K562 (cell line): ENCODE results near the gene GTF3C4. TPM values are rescaled to one million over a fixed set of nuclear protein-coding genes. Genes with fewer than 3 reads are reported as not detected.

Experiments used
- CBFB ChIP-seq: sonication (generic); formaldehyde crosslinking; IDR thresholded peaks from 2 replicates; pipeline ENCODE4 v1.4.0; 2020; ENCODE audit warnings: mild to moderate bottlenecking, missing genetic modification reagents
- FOS ChIP-seq: IDR thresholded peaks from 3 replicates; pipeline ENCODE4 v1.6.1; 2011; ENCODE audit not compliant: insufficient read length; ENCODE audit errors: extremely low read depth
- KLF13 ChIP-seq: fragments of 450-650 bp; IDR thresholded peaks from 2 replicates; pipeline ENCODE4 v1.6.1; 2016; ENCODE audit warnings: missing genetic modification characterization, low read depth, mild to moderate bottlenecking, missing compliant biosample characterization, moderate library complexity, borderline replicate concordance
- POLR2H ChIP-seq: IDR thresholded peaks from 2 replicates; pipeline ENCODE4 v1.6.1; 2016; ENCODE audit warnings: missing genetic modification characterization, low read depth, mild to moderate bottlenecking, control low read depth, missing compliant biosample characterization, moderate library complexity
- ZFP36 ChIP-seq: fragments of 150-350 bp; IDR thresholded peaks from 2 replicates; pipeline ENCODE4 v1.6.1; 2018; ENCODE audit warnings: low read length, low read depth; ENCODE audit not compliant: partially characterized antibody
- ZNF140 ChIP-seq: fragments of 250-450 bp; sonication (Bioruptor Pico); IDR thresholded peaks from 2 replicates; pipeline ENCODE4 v1.8.0; 2021; ENCODE audit warnings: moderate library complexity, mild to moderate bottlenecking, inconsistent platforms
- ZNF217 ChIP-seq: sonication (generic); formaldehyde crosslinking; IDR thresholded peaks from 2 replicates; pipeline ENCODE4 v1.8.0; 2022; ENCODE audit warnings: mild to moderate bottlenecking, missing genetic modification reagents
- ZNF24 ChIP-seq: fragments of 450-650 bp; IDR thresholded peaks from 2 replicates; pipeline ENCODE4 v1.6.1; 2016
- ZNF75A ChIP-seq: fragments of 450-650 bp; formaldehyde crosslinking; IDR thresholded peaks from 2 replicates; pipeline ENCODE4 v1.4.0; 2020; ENCODE audit warnings: mild to moderate bottlenecking
- polyA plus RNA-seq, 8 experiments: library from polyadenylated mRNA; depleted of rRNA in 4 of 8; stranded (reverse) in 5 of 8; unstranded in 3 of 8; fragments of >200 nt; fragmentation: Nextera tagmentation in 2 of 8; fragmentation: Illumina TruSeq in 1 of 8; extraction: Ambion mirVana in 2 of 8; extraction: Trizol in 1 of 8; gene quantifications; 2 replicates each; pipeline versions ENCODE4 v1.2.1 to v1.2.3, GENCODE V29; 2011 to 2014; ENCODE audit warnings: inconsistent platforms in 1 of 8, missing spikeins in 1 of 8
- total RNA-seq, 7 experiments: library from RNA; depleted of rRNA in 6 of 7; stranded (reverse); fragments of >200 nt in 6 of 7; fragmentation: Illumina TruSeq in 2 of 7; extraction: Trizol in 2 of 7; gene quantifications; 2 replicates each; pipeline versions ENCODE4 v1.2.1 to v1.2.3, GENCODE V29; 2011 to 2021; ENCODE audit warnings: low replicate concordance in 1 of 7

GTF3C4 gene
- total and polyA plus RNA-seq, 9 of the 15 experiments (the other 6 are each of a cell fraction or from before 2014, with no cell fraction given) = 3.9 to 20.0 (median 12.2) TPM

GRCh38 chr9:132743931-132744479, 73.7 kb downstream of the GTF3C4 start (continued):
- no peak for TF ChIP-seq ZNF140 (CRISPR knock-in tag)
- no peak for TF ChIP-seq POLR2H (tag)
- TF ChIP-seq KLF13 (tag) = no peak
- no peak for TF ChIP-seq ZNF75A (CRISPR knock-in tag)
- no peak for TF ChIP-seq FOS
- TF ChIP-seq ZNF24 = no peak
- no peak for TF ChIP-seq ZFP36
- TF ChIP-seq CBFB (CRISPR knock-in tag) = no peak
- TF ChIP-seq ZNF217 = no peak
- TF ChIP-seq, all 486 proteins: peak for 0

Other genes starting within 250 kb of the GTF3C4 start
- gene BARHL1, start 87.9 kb upstream of the GTF3C4 start, total RNA-seq (2014; rRNA removed) = not detected in 2 replicates
- not detected in 2 replicates for gene BARHL1, start 87.9 kb upstream of the GTF3C4 start, total RNA-seq (2014; rRNA removed; fragmentation: Illumina TruSeq; extraction: Trizol)
- gene BARHL1, start 87.9 kb upstream of the GTF3C4 start, total RNA-seq (2015; rRNA removed; fragmentation: Illumina TruSeq; extraction: Trizol) = not detected in 2 replicates
- gene BARHL1, start 87.9 kb upstream of the GTF3C4 start, total RNA-seq (2021) = not detected in 2 replicates
- not detected in 2 replicates for gene BARHL1, start 87.9 kb upstream of the GTF3C4 start, polyA plus RNA-seq (2011; rRNA removed)
- gene BARHL1, start 87.9 kb upstream of the GTF3C4 start, polyA plus RNA-seq (2014; fragmentation: Illumina TruSeq; extraction: Trizol) = not detected in 2 replicates
- gene BARHL1, start 87.9 kb upstream of the GTF3C4 start, polyA plus RNA-seq (2014; fragmentation: Nextera tagmentation; extraction: Ambion mirVana) = not detected
- gene BARHL1, start 87.9 kb upstream of the GTF3C4 start, polyA plus RNA-seq (2014; rRNA removed) = not detected in 2 replicates
- 14.5 and 19.0 TPM in 2 replicates for gene DDX31, start 481 bp upstream of the GTF3C4 start, total RNA-seq (2014; rRNA removed)
- 18.4 and 19.1 TPM in 2 replicates for gene DDX31, start 481 bp upstream of the GTF3C4 start, total RNA-seq (2014; rRNA removed; fragmentation: Illumina TruSeq; extraction: Trizol)
- gene DDX31, start 481 bp upstream of the GTF3C4 start, total RNA-seq (2015; rRNA removed; fragmentation: Illumina TruSeq; extraction: Trizol) = 23.1 and 23.9 TPM in 2 replicates
- gene DDX31, start 481 bp upstream of the GTF3C4 start, total RNA-seq (2021) = 23.9 and 26.4 TPM in 2 replicates
- 19.8 and 24.6 TPM in 2 replicates for gene DDX31, start 481 bp upstream of the GTF3C4 start, polyA plus RNA-seq (2011; rRNA removed)
- 19.5 and 22.6 TPM in 2 replicates for gene DDX31, start 481 bp upstream of the GTF3C4 start, polyA plus RNA-seq (2014; fragmentation: Illumina TruSeq; extraction: Trizol)
- gene DDX31, start 481 bp upstream of the GTF3C4 start, polyA plus RNA-seq (2014; fragmentation: Nextera tagmentation; extraction: Ambion mirVana) = 10 to 100 TPM; 11.9 to 18.7 TPM
- 19.9 and 22.2 TPM in 2 replicates for gene DDX31, start 481 bp upstream of the GTF3C4 start, polyA plus RNA-seq (2014; rRNA removed)
- gene AK8, start 207.8 kb downstream of the GTF3C4 start, total RNA-seq (2014; rRNA removed) = not detected in 2 replicates
- not detected in 2 replicates for gene AK8, start 207.8 kb downstream of the GTF3C4 start, total RNA-seq (2014; rRNA removed; fragmentation: Illumina TruSeq; extraction: Trizol)
- not detected in 2 replicates for gene AK8, start 207.8 kb downstream of the GTF3C4 start, total RNA-seq (2015; rRNA removed; fragmentation: Illumina TruSeq; extraction: Trizol)
- gene AK8, start 207.8 kb downstream of the GTF3C4 start, total RNA-seq (2021) = not detected in 2 replicates
- 0.03 TPM in 1 of 2 replicates, not detected in the other for gene AK8, start 207.8 kb downstream of the GTF3C4 start, polyA plus RNA-seq (2011; rRNA removed)
- gene AK8, start 207.8 kb downstream of the GTF3C4 start, polyA plus RNA-seq (2014; fragmentation: Illumina TruSeq; extraction: Trizol) = not detected in 2 replicates
- under 1 TPM; 0.06 to 0.37 TPM for gene AK8, start 207.8 kb downstream of the GTF3C4 start, polyA plus RNA-seq (2014; fragmentation: Nextera tagmentation; extraction: Ambion mirVana)
- gene AK8, start 207.8 kb downstream of the GTF3C4 start, polyA plus RNA-seq (2014; rRNA removed) = not detected in 2 replicates
- 0.36 and 0.41 TPM in 2 replicates for gene SPACA9, start 208.4 kb downstream of the GTF3C4 start, total RNA-seq (2014; rRNA removed)
- 0.33 and 0.54 TPM in 2 replicates for gene SPACA9, start 208.4 kb downstream of the GTF3C4 start, total RNA-seq (2014; rRNA removed; fragmentation: Illumina TruSeq; extraction: Trizol)
- 0.22 and 0.30 TPM in 2 replicates for gene SPACA9, start 208.4 kb downstream of the GTF3C4 start, total RNA-seq (2015; rRNA removed; fragmentation: Illumina TruSeq; extraction: Trizol)
- gene SPACA9, start 208.4 kb downstream of the GTF3C4 start, total RNA-seq (2021) = 0.38 and 0.40 TPM in 2 replicates
- gene SPACA9, start 208.4 kb downstream of the GTF3C4 start, polyA plus RNA-seq (2011; rRNA removed) = 0.45 and 0.61 TPM in 2 replicates
- gene SPACA9, start 208.4 kb downstream of the GTF3C4 start, polyA plus RNA-seq (2014; fragmentation: Illumina TruSeq; extraction: Trizol) = 0.51 and 0.75 TPM in 2 replicates
- under 1 TPM; 0.06 to 0.17 TPM for gene SPACA9, start 208.4 kb downstream of the GTF3C4 start, polyA plus RNA-seq (2014; fragmentation: Nextera tagmentation; extraction: Ambion mirVana)
- 0.41 and 0.71 TPM in 2 replicates for gene SPACA9, start 208.4 kb downstream of the GTF3C4 start, polyA plus RNA-seq (2014; rRNA removed)